Hepatocyte (in vitro differentiated cells): ENCODE data around the gene TRMT1.

Experiments
- CTCF ChIP-seq: fragments of 200-600 bp; sonication (generic); IDR thresholded peaks from 2 replicates; pipeline ENCODE4 v1.5.1; 2016; ENCODE audit warnings: antibody characterized with exemption, mild to moderate bottlenecking; ENCODE audit not compliant: poor library complexity
- EZH2 ChIP-seq: fragments of 200-600 bp; sonication (generic); IDR thresholded peaks from 2 replicates; pipeline ENCODE4 v1.6.1; 2016; ENCODE audit warnings: antibody characterized with exemption, mild to moderate bottlenecking, borderline replicate concordance

GRCh38 chr19:13085666-13086065, 30.9 kb downstream of the TRMT1 start:
- TF ChIP-seq CTCF: no peak
- no peak for TF ChIP-seq EZH2
